Measurements from ENCODE around the gene PCNP. TPM values are rescaled to one million over a fixed set of nuclear protein-coding genes. Genes with fewer than 3 reads are reported as not detected.

PCNP gene
- total RNA-seq, 1 experiment from 2014 or later, result 165 TPM

- DNase-seq (ENCODE audit: low read depth, low spot score) (no peak), ATAC-seq (no peak)
- CTCF ChIA-PET, result no interaction called here
- in situ Hi-C loops (cut with HindIII; ENCODE audit: low pct_unique_long_range_greater_than_20kb, low sequenced_read_pairs) (no loop called here), intact Hi-C loops (cut with micrococcal nuclease; ENCODE audit: unreplicated experiment) (no loop called here)
- Histone ChIP-seq H3K36me3 (ENCODE audit: control insufficient read depth, insufficient read depth, low read length) (no peaks in the 10 kb centered on the region), H3K4me1 (ENCODE audit: control insufficient read depth, insufficient read depth, low read length) (no peaks in the 10 kb centered on the region), H3K4me3 (ENCODE audit: low read depth in 2 of 2, low read length in 2 of 2) (no peak overlapping the region), H3K27ac (ENCODE audit: low read length) (no peak overlapping the region), H3K27me3 (ENCODE audit: control insufficient read depth, insufficient read depth, low read length) (no peaks in the 10 kb centered on the region), H3K9me3 (ENCODE audit: control insufficient read depth, insufficient read depth, low read depth, low read length) (no peaks in the 10 kb centered on the region)
- POLR2A ChIA-PET, result no interaction called here
- TF ChIP-seq POLR2AphosphoS5 (IDR thresholded peaks at IDR 0.05; ENCODE audit: low read depth, low read length) (no peak), CTCF (IDR thresholded peaks at IDR 0.05) (no peak), SIN3A (IDR thresholded peaks at IDR 0.05; ENCODE audit: borderline replicate concordance, insufficient read depth, low read depth, low read length) (no peak), REST (IDR thresholded peaks at IDR 0.05; ENCODE audit: insufficient read depth in 1 of 2, low read depth in 2 of 2, low read length in 1 of 2) (no peak), TCF7L2 (IDR thresholded peaks at IDR 0.05; ENCODE audit: low read depth, low read length) (no peak)
- BruUV-seq (replicated peaks), result no TSS peak
These were observed 50.9 kb downstream of the PCNP start for GRCh38 chr3:101624857-101625256.

GRCh38 chr3:101625879-101626278 lies 51.9 kb downstream of the PCNP start:
- H3K36me3 ChIP-seq (ENCODE audit: control insufficient read depth, insufficient read depth, low read length), result no peaks in the 10 kb centered on the region
- no peak for DNase-seq (ENCODE audit: low read depth, low spot score)
- in situ Hi-C loops (cut with HindIII; ENCODE audit: low pct_unique_long_range_greater_than_20kb, low sequenced_read_pairs) (no loop called here), intact Hi-C loops (cut with micrococcal nuclease; ENCODE audit: unreplicated experiment) (no loop called here)
- BruUV-seq (replicated peaks), result no TSS peak
- POLR2A ChIA-PET, result no interaction called here
- H3K4me1 ChIP-seq (ENCODE audit: control insufficient read depth, insufficient read depth, low read length), result no peaks in the 10 kb centered on the region
- H3K9me3 ChIP-seq (ENCODE audit: control insufficient read depth, insufficient read depth, low read depth, low read length), result no peaks in the 10 kb centered on the region
- no peaks in the 10 kb centered on the region for H3K27me3 ChIP-seq (ENCODE audit: control insufficient read depth, insufficient read depth, low read length)
- no peak for ATAC-seq
- TF ChIP-seq POLR2AphosphoS5 (IDR thresholded peaks at IDR 0.05; ENCODE audit: low read depth, low read length) (no peak), REST (IDR thresholded peaks at IDR 0.05; ENCODE audit: insufficient read depth in 1 of 2, low read depth in 2 of 2, low read length in 1 of 2) (no peak), TCF7L2 (IDR thresholded peaks at IDR 0.05; ENCODE audit: low read depth, low read length) (no peak), SIN3A (IDR thresholded peaks at IDR 0.05; ENCODE audit: borderline replicate concordance, insufficient read depth, low read depth, low read length) (no peak), CTCF (IDR thresholded peaks at IDR 0.05) (no peak)
- no peak overlapping the region for H3K27ac ChIP-seq (ENCODE audit: low read length)
- no peak overlapping the region for H3K4me3 ChIP-seq (ENCODE audit: low read depth in 2 of 2, low read length in 2 of 2)
- CTCF ChIA-PET, result no interaction called here
